Embryonic facial prominence (tissue), 1 donor: ENCODE data around the gene BTBD6.
"Not testable (repeated sequence)": the region's sequence is repeated elsewhere in the genome, so short reads cannot be mapped to it uniquely, and the experiment has no call there.

ENCODE experiments used
- DNase-seq: peaks from one replicate; pipeline ENCODE4 v3.0.0-alpha.2; 2016; ENCODE audit errors: extremely low spot score

Gene BTBD6

DNA sequence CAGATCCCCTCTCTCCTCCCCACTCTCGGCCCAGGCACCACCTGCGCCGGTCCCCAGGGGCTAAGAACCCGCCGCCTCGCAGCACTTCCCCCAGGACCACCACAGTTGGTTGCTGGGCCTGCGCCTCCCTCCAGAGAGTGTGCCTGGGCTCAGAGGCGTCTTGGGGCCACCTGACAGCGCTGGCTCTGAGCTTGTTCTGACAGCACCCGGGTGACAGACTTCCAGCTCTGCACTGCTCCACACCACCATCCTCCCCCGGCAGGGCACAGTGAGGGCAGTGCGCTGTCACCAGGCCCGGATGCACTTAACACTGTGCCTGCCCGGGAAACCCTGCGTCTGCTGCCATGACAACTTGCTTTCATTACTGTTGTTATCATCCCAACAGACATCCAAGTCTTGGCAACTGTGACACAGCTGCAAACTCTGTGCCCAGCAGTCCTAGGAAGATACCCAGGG, 45.8 kb downstream of the BTBD6 start:
- no peak for DNase-seq

DNA sequence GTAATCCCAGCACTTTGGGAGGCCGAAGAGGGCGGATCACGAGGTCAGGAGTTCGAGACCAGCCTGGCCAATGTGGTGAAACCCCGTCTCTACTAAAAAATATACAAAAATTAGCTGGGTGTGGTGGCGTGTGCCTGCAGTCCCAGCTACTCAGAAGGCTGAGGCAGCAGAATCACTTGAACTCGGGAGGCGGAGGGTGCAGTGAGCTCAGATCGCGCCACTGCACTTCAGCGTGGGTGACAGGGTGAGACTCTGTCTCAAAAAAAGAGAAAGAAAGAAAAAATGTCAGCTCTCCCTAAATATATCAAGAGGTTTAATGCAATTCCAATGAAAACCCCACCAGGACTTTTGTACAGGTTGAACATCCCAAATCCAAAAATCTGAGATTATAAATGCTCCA, 49.0 kb downstream of the BTBD6 start:
- not testable (repeated sequence) for DNase-seq

DNA sequence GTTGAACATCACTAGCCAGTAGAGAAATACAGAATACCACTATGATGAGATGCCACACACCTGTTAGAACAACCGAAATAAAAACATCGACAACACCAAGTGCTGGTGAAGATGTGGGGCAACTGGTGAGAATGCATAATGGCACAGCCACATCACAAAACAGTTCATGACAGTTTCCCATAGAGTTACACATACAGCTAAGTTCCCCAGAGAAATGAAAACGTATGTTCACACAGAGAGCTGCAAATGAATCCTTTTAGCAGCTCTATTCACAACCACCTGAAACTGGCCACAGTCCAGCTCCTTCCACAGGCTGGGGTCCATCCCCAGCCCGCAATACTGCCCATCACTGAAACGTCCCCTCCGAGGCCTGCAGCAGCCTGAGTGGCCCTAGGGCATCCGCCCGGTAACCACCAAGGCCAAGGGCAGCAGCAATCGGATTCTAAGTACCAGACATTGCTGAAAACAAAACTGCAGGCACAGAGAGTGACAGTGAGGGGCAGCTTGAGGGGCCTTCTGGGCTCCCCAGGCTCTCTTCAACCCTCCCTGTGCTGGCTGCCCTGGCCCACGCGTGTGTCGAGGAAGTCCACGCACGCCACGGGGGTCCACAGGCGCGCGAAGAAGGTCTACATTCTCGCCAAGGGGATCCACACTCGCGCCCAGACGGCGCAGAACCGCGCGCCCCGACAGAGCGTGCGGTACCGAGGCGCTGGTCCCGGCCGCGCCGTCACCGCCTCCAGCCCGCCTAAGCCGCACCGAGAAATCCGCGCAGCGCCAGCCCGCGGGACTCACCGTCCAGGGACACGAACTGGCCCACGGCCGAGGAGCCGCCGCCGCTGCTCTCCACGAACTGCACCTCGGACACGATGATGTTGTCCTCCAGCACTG, 51.6 kb downstream of the BTBD6 start:
- no peak for DNase-seq
